Activated naive CD4-positive, alpha-beta T cell (primary cell): ENCODE measurements around the gene H1-8.

Experiments used
- DNase-seq, 4 experiments: peaks; one replicate each; lab custom pipeline; 2025; lab: John Stamatoyannopoulos, UW

H1-8 gene

GRCh38 chr3:129593595-129594339 is 50.8 kb downstream of the H1-8 start:
- DNase-seq: peak in 2 of 4 experiments; percentile 12 to 20

DNA sequence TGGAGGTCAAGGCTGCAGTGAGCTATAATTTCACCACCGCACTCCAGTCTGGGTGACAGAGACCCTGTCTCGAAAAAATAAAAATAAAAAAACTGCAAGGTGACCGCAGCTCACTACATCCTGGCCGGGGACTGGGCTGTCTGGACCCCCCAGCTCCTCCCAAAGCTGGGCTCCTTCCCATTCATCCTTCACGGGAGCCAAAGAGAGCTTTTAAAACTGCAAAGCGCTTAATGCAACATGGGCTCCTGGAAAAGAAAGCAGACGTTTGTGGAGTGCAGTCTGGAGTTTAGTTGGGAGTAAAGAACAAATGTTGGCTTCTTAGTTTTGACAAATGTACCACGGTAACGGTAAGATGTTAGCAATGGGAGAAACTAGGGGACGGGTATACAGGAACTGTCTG is 51.4 kb downstream of the H1-8 start:
- no peak for DNase-seq

DNA sequence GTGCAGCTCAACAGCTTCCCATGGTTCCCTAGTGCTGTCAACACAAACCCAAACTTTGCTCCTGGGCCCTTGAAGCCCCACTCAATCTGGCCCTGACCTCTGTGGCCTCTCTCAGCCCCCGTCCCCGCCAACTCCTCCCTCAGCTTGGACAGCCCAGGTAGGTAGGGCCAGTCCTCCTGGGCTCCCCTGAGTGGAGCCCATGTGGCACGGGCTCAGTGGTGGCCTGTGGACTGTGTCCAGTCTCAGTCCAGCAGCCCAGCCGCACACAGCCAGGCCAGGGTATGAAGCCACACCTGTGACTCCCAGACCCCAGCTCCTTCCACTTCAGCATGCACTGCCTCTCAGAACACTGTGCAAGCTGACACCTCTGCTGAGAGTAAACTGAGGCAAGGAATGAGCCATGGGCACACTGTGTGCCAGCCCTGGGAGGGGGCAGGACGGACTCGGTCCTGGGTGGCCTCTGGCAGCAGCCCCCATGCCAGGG is 52.0 kb downstream of the H1-8 start:
- DNase-seq: no peak

DNA sequence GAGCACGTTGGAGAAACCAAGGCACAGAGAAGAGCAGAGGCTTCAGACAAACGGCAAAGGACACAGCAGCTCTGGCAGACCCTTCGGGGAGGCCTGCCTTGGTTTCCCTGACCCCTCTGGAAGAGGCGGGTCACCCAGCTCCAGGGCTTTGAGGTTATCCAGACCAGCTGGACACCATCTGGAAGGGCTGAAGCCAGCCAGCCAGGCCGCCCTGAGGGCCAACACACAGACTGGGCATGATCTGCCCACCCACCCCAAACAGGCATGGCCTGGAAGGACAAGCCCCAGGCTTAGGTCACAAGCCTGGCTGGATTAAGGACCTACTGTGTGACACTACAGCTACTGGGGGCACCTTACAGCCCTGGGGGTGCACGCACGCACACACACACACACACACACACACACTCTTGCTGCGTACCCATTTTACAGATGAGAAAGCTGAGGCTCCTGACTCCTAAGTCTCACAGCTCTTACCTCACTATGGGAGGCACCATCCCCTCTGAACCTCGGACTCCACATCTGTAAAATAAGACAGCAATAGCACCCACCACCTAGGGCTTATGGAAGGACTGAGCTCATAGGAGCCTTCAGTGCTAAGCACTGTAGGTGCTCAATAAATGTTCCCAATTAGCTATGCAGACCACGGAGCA is 52.7 kb downstream of the H1-8 start:
- DNase-seq: no peak

GRCh38 chr3:129596194-129597086 is 53.5 kb downstream of the H1-8 start:
- no peak for DNase-seq

GRCh38 chr3:129597087-129597999 is 54.4 kb downstream of the H1-8 start:
- DNase-seq: no peak

- DNase-seq: no peak
Measured at GRCh38 chr3:129598000-129598381, 55.0 kb downstream of the H1-8 start.

DNA sequence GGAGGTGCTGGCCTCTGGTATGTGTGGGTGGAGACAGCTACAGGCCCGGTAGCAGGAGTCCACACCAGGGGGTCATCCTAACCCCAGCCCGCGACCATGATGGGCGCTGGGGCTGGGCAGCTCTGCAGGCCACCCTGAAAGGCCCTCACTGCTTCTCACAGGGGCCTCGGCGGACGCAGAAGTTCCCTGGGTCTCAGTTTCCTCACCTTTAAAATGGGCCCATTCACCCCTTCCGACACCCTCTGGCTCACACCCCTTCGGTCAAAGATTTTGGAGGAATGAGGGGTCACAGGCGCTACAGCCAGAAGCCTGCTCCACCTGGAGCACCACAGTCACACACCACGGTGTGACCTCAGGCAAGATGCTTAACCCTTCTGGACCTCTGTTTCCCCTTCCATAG is 55.5 kb downstream of the H1-8 start:
- no peak for DNase-seq

DNA sequence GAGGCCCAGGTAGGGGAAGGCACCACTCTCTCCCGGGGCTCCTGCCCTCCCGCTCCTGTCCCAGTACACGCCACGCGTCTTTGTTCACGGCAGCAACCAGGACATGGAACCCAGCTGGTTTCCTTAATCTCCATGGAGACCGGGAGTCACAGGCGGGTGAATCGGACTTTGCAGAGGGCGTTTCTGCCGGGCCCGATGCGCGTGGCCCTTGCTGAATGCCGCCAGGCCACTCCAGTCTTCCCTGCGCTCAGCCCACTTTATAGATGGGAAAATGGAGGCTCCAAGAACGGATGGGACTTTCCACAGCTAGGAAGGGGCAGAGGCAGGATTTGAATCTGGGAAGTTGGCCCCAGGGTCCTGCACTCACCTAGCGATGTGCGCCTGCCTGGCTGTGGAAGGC is 56.1 kb downstream of the H1-8 start:
- peak in 1 of 4 experiments; percentile 2 for DNase-seq

GRCh38 chr3:129599607-129600006 is 56.6 kb downstream of the H1-8 start:
- no peak for DNase-seq

GRCh38 chr3:129600348-129600747 is 57.4 kb downstream of the H1-8 start:
- no peak for DNase-seq
